Activated CD4-positive, alpha-beta memory T cell treated with anti-CD3 and anti-CD28 coated beads, Interleukin-2, amount 10 ng/mL, durations not matched to agents 7 days and 5 days (primary cell): Measurements from ENCODE around the gene LCE3C. TPM values are rescaled to one million over a fixed set of nuclear protein-coding genes. Genes with fewer than 3 reads are reported as not detected.
"Not testable (repeated sequence)": the region's sequence is repeated elsewhere in the genome, so short reads cannot be mapped to it uniquely, and the experiment has no call there.

Source experiments
- CTCF ChIA-PET: fragments of 350-600 bp; sonication (Branson Sonifier 250); formaldehyde crosslinking; loops from one replicate; lab custom pipeline; 2021; ENCODE audit warnings: antibody characterized with exemption, inconsistent platforms; lab: Charles Lee
- POLR2A ChIA-PET: fragments of 350-600 bp; sonication (Branson Sonifier 250); formaldehyde crosslinking; loops from one replicate; lab custom pipeline; 2021; ENCODE audit warnings: antibody characterized with exemption; lab: Charles Lee
- DNase-seq: peaks from one replicate; pipeline ENCODE4 v3.0.0-alpha.2; 2020
- H3K27ac Mint-ChIP-seq: one replicate; pipeline ENCODE4 v1.8.0; 2021; ENCODE audit warnings: mild to moderate bottlenecking, mixed read lengths
- H3K27me3 Mint-ChIP-seq: one replicate; pipeline ENCODE4 v1.8.0; 2021; ENCODE audit warnings: mixed read lengths
- H3K36me3 Mint-ChIP-seq: one replicate; pipeline ENCODE4 v1.8.0; 2021; ENCODE audit warnings: low read depth, mixed read lengths
- H3K4me1 Mint-ChIP-seq: one replicate; pipeline ENCODE4 v1.8.0; 2021; ENCODE audit warnings: mixed read lengths
- H3K4me3 Mint-ChIP-seq: one replicate; pipeline ENCODE4 v1.8.0; 2021; ENCODE audit warnings: mild to moderate bottlenecking, mixed read lengths
- H3K9me3 Mint-ChIP-seq: one replicate; pipeline ENCODE4 v1.8.0; 2021; ENCODE audit warnings: mixed read lengths
- total RNA-seq, 2 experiments: library from RNA; stranded (reverse); gene quantifications; one replicate each; pipeline ENCODE4 v1.2.3, GENCODE V29; 2021

The LCE3C gene
- total RNA-seq: not detected

DNA sequence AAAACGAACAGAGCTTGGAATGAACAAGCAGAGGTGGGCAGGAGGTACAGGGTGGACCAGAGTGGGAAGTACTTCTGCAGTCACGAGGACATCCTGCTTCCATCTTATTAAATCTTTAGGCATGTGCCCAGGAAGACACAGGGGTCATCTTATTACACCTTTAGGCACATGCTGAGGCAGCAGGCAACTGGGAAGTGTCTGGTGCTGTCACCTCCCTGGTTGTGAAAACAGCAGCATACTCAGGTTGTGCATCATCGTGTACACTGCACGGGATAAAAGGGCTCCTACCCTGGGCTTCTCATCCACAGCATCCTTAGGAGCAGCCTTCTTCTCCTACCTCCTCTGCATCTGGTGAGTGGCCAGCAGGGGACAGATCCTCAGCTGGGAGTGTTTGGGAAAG, at the start of gene LCE3C:
TSS of gene LCE3C (plus strand) at position 301 of the 400 bp plus-strand sequence. CDS start 498 bp downstream, outside the sequence.
- Mint-ChIP-seq H3K27ac (no peak within 1 kb of the TSS), H3K4me3 (no peak within 1 kb of the TSS)

DNA sequence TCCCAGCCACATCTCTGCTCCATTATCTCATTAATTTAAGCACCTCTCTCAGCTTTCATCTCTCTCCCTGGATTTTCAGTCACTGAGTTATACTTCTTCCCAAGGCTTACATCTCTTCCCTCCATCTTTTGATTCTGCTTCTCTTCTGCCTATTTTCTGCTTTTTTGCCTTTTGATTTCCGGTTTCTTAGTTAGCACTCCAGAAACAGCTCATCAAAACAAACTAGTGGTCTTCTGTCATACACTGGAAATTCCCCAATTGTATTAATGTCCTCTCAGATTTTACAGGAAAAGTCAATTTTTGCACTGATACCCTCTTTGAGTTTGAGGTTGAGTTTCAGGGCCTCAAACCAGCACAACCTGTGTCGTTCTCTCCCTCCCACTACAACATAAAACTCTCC, 34.9 kb upstream of the LCE3C start:
- H3K36me3 Mint-ChIP-seq: no peaks in the 10 kb centered on the region
- no peaks in the 10 kb centered on the region for H3K27me3 Mint-ChIP-seq
- POLR2A ChIA-PET: no interaction called here
- no peak overlapping the region for H3K27ac Mint-ChIP-seq
- CTCF ChIA-PET: no interaction called here
- H3K4me3 Mint-ChIP-seq: no peak overlapping the region
- DNase-seq: no peak
- no peaks in the 10 kb centered on the region for H3K9me3 Mint-ChIP-seq
- H3K4me1 Mint-ChIP-seq: peaks cover 8% of the 10 kb centered on the region

More for the DNA sequence above, at the start of gene LCE3C:
- Mint-ChIP-seq H3K9me3 (no peaks in the 10 kb centered on the region), H3K4me1 (no peaks in the 10 kb centered on the region), H3K27me3 (no peaks in the 10 kb centered on the region), H3K36me3 (no peaks in the 10 kb centered on the region)
- no peak for DNase-seq
- CTCF ChIA-PET: no interaction called here
- POLR2A ChIA-PET: no interaction called here

DNA sequence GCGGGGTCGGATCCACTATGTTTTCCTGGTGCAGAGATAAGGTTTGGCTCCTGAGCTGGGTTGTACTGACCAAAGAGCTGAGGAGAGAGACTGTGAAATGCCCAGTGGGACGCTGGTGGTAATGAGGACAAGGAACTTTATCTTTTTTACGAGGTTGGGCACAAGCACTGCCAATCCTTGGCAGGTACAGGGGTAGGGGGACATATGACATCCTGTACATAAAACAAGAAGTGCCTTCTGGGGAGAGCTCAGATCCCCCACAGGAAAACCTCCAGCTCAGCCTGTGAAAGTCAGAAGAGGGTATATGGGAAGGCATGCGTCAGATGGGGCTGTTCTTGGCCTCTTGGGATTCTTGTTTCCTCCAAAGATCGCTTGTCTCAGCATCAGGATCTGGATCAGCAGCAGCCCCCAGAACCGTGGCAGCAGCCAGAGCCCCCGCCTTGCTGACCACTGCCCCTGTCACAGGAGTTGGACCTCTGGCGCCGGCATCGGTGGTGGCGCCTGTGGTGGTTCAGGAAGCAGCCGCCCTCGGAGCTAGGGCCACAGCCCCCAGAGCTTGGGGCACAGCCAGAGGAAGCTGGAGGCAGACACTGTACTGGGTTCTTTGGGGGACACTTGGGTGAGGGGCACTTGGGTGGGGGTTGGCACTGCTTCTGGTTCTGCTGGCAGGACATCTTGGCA, 34.4 kb upstream of the LCE3C start:
- Mint-ChIP-seq H3K4me3 (no peak overlapping the region), H3K36me3 (no peaks in the 10 kb centered on the region), H3K9me3 (no peaks in the 10 kb centered on the region), H3K4me1 (peaks cover 8% of the 10 kb centered on the region), H3K27ac (no peak overlapping the region), H3K27me3 (peaks cover under 1% of the 10 kb centered on the region)
- DNase-seq: no peak
- CTCF ChIA-PET: no interaction called here
- POLR2A ChIA-PET: no interaction called here

DNA sequence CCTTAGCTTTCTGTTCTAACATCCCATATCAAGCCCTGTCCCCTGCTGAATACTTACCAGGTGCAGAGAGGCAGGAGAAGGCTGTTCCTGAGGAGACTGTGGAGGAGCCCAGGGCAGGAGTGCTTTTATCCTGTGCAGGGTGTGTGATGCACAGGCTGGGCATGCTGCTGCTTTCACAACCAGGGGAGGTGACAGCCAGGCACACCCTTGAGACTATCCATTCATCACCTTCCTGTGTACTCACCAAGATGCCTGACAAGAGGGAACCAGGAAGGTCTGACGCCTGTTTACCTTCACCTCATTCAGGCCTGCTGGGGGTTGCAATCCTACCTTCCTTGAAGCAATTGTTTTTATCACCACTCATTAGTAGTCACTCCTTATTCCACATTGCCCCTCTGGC, 33.4 kb upstream of the LCE3C start, which contains the start of gene LCE3E:
TSS of gene LCE3E (minus strand) at position 100 of the 400 bp plus-strand sequence. CDS start 572 bp downstream, outside the sequence.
- Mint-ChIP-seq H3K4me3 (no peak within 1 kb of the TSS), H3K9me3 (no peaks in the 10 kb centered on the region), H3K27me3 (peaks cover 7% of the 10 kb centered on the region), H3K27ac (no peak within 1 kb of the TSS), H3K36me3 (no peaks in the 10 kb centered on the region), H3K4me1 (peaks cover 8% of the 10 kb centered on the region)
- ChIA-PET POLR2A (no interaction called here), CTCF (no interaction called here)
- DNase-seq: no peak

GRCh38 chr1:152577168-152577567, 22.9 kb upstream of the LCE3C start:
- Mint-ChIP-seq H3K9me3 (no peaks in the 10 kb centered on the region), H3K27me3 (peaks cover 16% of the 10 kb centered on the region), H3K36me3 (no peaks in the 10 kb centered on the region), H3K27ac (peak overlapping the region; percentile 56), H3K4me1 (peaks cover 9% of the 10 kb centered on the region), H3K4me3 (no peak overlapping the region)
- ChIA-PET POLR2A (no interaction called here), CTCF (interaction anchor here (1.2 kb wide), 2 partner anchors 85 to 117 kb away, joined by 3 to 4 read pairs; no protein-coding TSS in a partner anchor)
- peak; percentile 38 for DNase-seq

GRCh38 chr1:152579526-152579925, 20.5 kb upstream of the LCE3C start:
- CTCF ChIA-PET, POLR2A ChIA-PET, H3K27me3 Mint-ChIP-seq, H3K4me1 Mint-ChIP-seq, H3K9me3 Mint-ChIP-seq, H3K4me3 Mint-ChIP-seq, H3K36me3 Mint-ChIP-seq, H3K27ac Mint-ChIP-seq, DNase-seq: not testable (repeated sequence)

DNA sequence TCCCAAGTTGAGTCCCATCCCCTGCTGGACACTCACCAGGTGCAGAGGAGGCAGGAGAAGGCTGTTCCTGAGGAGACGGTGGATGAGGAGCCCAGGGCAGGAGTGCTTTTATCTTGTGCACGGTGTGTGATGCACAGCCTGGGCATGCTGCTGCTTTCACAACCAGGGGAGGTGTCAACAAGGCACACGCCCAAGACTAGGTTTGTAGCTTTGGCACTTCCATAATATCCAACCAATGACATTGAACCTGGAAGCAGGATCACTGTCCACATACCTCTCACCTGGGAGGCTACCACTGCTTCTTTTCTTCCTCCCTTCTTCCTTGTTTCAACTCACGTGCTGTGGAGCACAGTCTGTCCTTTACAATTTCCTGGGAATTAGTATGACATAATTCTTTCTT, 19.6 kb upstream of the LCE3C start, which contains the start of gene LCE3D:
TSS of gene LCE3D (minus strand) at position 84 of the 400 bp plus-strand sequence. CDS start 580 bp downstream, outside the sequence.
- H3K27ac Mint-ChIP-seq: no peak within 1 kb of the TSS
- H3K36me3 Mint-ChIP-seq: no peaks in the 10 kb centered on the region

DNA sequence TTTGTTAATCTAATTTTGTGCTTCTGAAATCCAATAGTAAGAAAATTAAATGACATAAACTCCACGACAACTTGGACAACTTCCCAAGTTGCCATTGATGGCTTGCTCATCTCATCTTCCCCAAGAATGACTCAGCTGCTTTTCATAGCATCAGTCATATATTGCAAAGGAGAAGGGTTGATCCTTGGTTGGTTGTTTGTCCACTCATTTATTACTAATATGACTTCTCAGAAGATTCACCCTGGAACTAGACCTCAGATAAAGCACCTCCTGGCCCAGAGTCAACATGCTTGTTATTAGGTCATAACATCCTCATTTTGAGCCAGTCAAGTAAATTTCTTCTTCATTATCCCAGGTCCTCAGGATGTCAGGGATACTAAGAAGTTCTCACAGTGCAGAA, 17.4 kb upstream of the LCE3C start:
- no peak for DNase-seq
- H3K4me3 Mint-ChIP-seq: no peak overlapping the region
- no peaks in the 10 kb centered on the region for H3K36me3 Mint-ChIP-seq
- H3K27me3 Mint-ChIP-seq: no peaks in the 10 kb centered on the region
- ChIA-PET CTCF (no interaction called here), POLR2A (no interaction called here)
- no peaks in the 10 kb centered on the region for H3K9me3 Mint-ChIP-seq
- no peaks in the 10 kb centered on the region for H3K4me1 Mint-ChIP-seq
- no peak overlapping the region for H3K27ac Mint-ChIP-seq

More for the DNA sequence above, 19.6 kb upstream of the LCE3C start, which contains the start of gene LCE3D:
- Mint-ChIP-seq H3K4me3 (no peak within 1 kb of the TSS), H3K9me3 (no peaks in the 10 kb centered on the region), H3K27me3 (no peaks in the 10 kb centered on the region), H3K4me1 (peaks cover 9% of the 10 kb centered on the region)
- ChIA-PET POLR2A (no interaction called here), CTCF (no interaction called here)
- no peak for DNase-seq

DNA sequence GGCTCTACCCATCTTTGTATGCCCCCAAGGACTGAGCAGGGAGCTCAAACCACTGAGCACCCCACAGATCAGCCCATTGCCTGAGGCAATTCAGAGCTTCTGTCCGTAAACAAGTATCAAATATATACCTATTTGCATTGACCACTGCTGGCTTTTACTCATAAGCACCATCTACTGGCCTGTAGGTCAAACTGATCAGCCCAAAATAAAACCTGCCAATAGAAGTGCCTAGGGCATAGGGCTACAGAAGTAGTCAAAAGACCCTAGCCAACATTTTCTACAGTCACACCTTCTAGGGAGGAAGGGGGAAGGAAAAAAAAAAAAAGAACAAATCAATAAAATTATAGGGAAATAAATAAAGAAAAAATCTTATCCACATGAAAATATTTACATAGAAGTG, 14.4 kb upstream of the LCE3C start:
- Mint-ChIP-seq H3K27me3 (no peaks in the 10 kb centered on the region), H3K9me3 (no peaks in the 10 kb centered on the region), H3K36me3 (no peaks in the 10 kb centered on the region), H3K27ac (no peak overlapping the region), H3K4me3 (no peak overlapping the region), H3K4me1 (no peaks in the 10 kb centered on the region)
- POLR2A ChIA-PET: no interaction called here
- DNase-seq: no peak
- CTCF ChIA-PET: no interaction called here

- POLR2A ChIA-PET: no interaction called here
- no peak for DNase-seq
- H3K9me3 Mint-ChIP-seq: no peaks in the 10 kb centered on the region
- no peaks in the 10 kb centered on the region for H3K4me1 Mint-ChIP-seq
- CTCF ChIA-PET: interaction anchor here (0.6 kb wide), 1 partner anchor 844 kb away, joined by 3 read pairs; no protein-coding TSS in a partner anchor
- H3K36me3 Mint-ChIP-seq: no peaks in the 10 kb centered on the region
- no peaks in the 10 kb centered on the region for H3K27me3 Mint-ChIP-seq
- no peak overlapping the region for H3K4me3 Mint-ChIP-seq
- H3K27ac Mint-ChIP-seq: no peak overlapping the region
Observed at GRCh38 chr1:152596986-152597385, 3.0 kb upstream of the LCE3C start.

DNA sequence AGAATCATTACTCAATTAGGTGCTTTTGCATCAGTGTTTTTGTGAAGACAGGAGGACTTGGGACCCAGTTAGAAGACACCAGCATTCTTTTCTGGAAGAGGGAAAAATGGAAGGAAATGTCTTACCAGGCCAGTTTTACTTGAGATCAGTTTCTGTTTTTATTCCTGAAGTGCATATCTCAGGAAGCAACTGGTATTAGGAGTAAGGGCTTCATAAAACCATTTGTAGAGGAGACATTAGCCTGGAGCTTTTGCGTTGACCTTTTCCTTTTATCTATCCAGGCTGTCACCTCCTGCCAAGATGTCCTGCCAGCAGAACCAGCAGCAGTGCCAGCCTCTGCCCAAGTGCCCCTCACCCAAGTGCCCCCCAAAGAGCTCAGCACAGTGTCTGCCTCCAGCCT, 13.5 kb downstream of the LCE3C start, which contains the start of gene LCE3B:
TSS of gene LCE3B (plus strand) at position 301 of the 400 bp plus-strand sequence. CDS start at position 301, 0 bp downstream.
- ChIA-PET POLR2A (no interaction called here), CTCF (no interaction called here)
- H3K9me3 Mint-ChIP-seq: peaks cover 9% of the 10 kb centered on the region
- H3K36me3 Mint-ChIP-seq: no peaks in the 10 kb centered on the region
- H3K4me3 Mint-ChIP-seq: no peak within 1 kb of the TSS
- DNase-seq: no peak
- no peak within 1 kb of the TSS for H3K27ac Mint-ChIP-seq
- H3K4me1 Mint-ChIP-seq: no peaks in the 10 kb centered on the region
- no peaks in the 10 kb centered on the region for H3K27me3 Mint-ChIP-seq

DNA sequence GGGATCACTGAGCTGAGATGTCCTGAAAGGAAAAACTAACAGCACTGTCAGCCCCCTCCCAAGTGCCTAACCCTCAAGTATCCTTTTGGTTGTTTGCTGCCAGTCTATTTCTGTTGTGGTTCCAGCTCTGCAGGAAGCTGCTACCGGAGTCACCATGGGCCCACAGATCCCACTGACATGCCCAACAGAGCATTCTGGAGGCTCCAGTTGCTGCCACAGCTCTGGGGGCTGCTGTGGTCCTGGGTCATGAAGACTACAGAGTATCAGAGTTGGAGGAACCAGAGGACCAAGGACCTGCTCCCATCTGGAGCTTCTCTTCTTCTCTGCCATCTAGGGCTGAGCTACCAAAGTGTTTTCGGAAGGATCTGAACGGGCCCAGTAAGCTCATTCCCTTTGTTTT, 22.0 kb downstream of the LCE3C start:
- Mint-ChIP-seq H3K4me3 (no peak overlapping the region), H3K27ac (no peak overlapping the region), H3K9me3 (peaks cover 13% of the 10 kb centered on the region), H3K27me3 (peaks cover 6% of the 10 kb centered on the region), H3K36me3 (no peaks in the 10 kb centered on the region), H3K4me1 (peaks cover 2% of the 10 kb centered on the region)
- CTCF ChIA-PET: interaction anchor here (1.3 kb wide), 1 partner anchor 17 kb away, joined by 4 read pairs; no protein-coding TSS in a partner anchor
- DNase-seq: no peak
- POLR2A ChIA-PET: no interaction called here

GRCh38 chr1:152622803-152623202, 22.8 kb downstream of the LCE3C start, which contains the start of gene LCE3A:
LCE3A (minus strand) TSS chr1:152623103; CDS start chr1:152623103, 0 bp downstream.
- DNase-seq: peak; percentile 20
- POLR2A ChIA-PET: no interaction called here
- H3K4me3 Mint-ChIP-seq: no peak within 1 kb of the TSS
- H3K36me3 Mint-ChIP-seq: no peaks in the 10 kb centered on the region
- peaks cover 8% of the 10 kb centered on the region for H3K9me3 Mint-ChIP-seq
- H3K27ac Mint-ChIP-seq: no peak within 1 kb of the TSS
- CTCF ChIA-PET: interaction anchor here (1.1 to 1.7 kb wide), 3 partner anchors 10 to 31 kb away, joined by 3 to 6 read pairs (median 4); no protein-coding TSS in a partner anchor
- H3K27me3 Mint-ChIP-seq: peaks cover 6% of the 10 kb centered on the region
- H3K4me1 Mint-ChIP-seq: peaks cover 2% of the 10 kb centered on the region
